Stomach (tissue), 4 donors: ENCODE data around the gene HTR1D.

ENCODE experiments used
- CTCF ChIP-seq, 7 experiments: fragments of 450-650 bp in 4 of 7; fragments of 200-600 bp in 3 of 7; sonication (generic) in 3 of 7; IDR thresholded peaks; one replicate each; pipeline ENCODE4 v1.5.1; 2016 to 2019; ENCODE audit warnings: antibody characterized with exemption in 7 of 7, control low read depth in 2 of 7, mild to moderate bottlenecking in 1 of 7
- POLR2A ChIP-seq, 4 donors: fragments of 450-650 bp; IDR thresholded peaks; one replicate each; pipeline ENCODE4 v1.6.1; 2016; ENCODE audit warnings: antibody characterized with exemption in 4 of 4, control low read depth in 2 of 4, mild to moderate bottlenecking in 1 of 4, moderate library complexity in 1 of 4
- POLR2AphosphoS5 ChIP-seq, 3 donors: sonication (generic); formaldehyde crosslinking; IDR thresholded peaks; one replicate each; pipeline ENCODE4 v1.6.1; 2016; ENCODE audit warnings: antibody characterized with exemption in 3 of 3

- no peak for TF ChIP-seq CTCF (IDR thresholded peaks at IDR 0.05)
- no peak for TF ChIP-seq POLR2AphosphoS5 (IDR thresholded peaks at IDR 0.05)
- no peak for TF ChIP-seq POLR2A (IDR thresholded peaks at IDR 0.05)
Measured at GRCh38 chr1:23150125-23150524, 67.2 kb downstream of the HTR1D start.
